Body of pancreas (tissue), 4 donors: ENCODE data around the gene KHNYN. TPM values are rescaled to one million over a fixed set of nuclear protein-coding genes. Genes with fewer than 3 reads are reported as not detected.

Experiments
- ATAC-seq: fragments of 150-250 bp; one replicate; pipeline ENCODE4 v1.9.1; 2016
- DNase-seq, 4 donors: peaks; one replicate each; pipeline ENCODE4 v3.0.0-alpha.2; 2019
- H3K27ac ChIP-seq, 4 donors: fragments of 200-600 bp; sonication (generic); 1 replicate in 3 of 4; 2 replicates in 1 of 4; pipeline versions ENCODE4 v1.5.1 to v1.6.1; 2016 to 2019; ENCODE audit warnings: mild to moderate bottlenecking in 1 of 4, mixed read lengths in 1 of 4, moderate library complexity in 1 of 4
- H3K27me3 ChIP-seq, 2 donors: fragments of 200-600 bp; sonication (generic); one replicate each; pipeline ENCODE4 v1.6.0; 2016; ENCODE audit warnings: mild to moderate bottlenecking in 1 of 2
- H3K36me3 ChIP-seq, 2 donors: fragments of 200-600 bp; sonication (generic); replicated peaks in 1 of 2; 2 replicates each; pipeline ENCODE4 v1.5.1; 2016; ENCODE audit warnings: low read depth in 2 of 2; ENCODE audit not compliant: insufficient read depth in 1 of 2
- H3K4me1 ChIP-seq: fragments of 200-600 bp; sonication (generic); one replicate; pipeline ENCODE4 v1.6.0; 2016
- H3K4me3 ChIP-seq, 2 donors: fragments of 200-600 bp; sonication (generic); 1 replicate in 1 of 2; 2 replicates in 1 of 2; pipeline ENCODE4 v1.5.1; 2016 to 2019
- H3K9me3 ChIP-seq, 3 donors: fragments of 200-600 bp; sonication (generic); 1 replicate in 2 of 3; 2 replicates in 1 of 3; pipeline ENCODE4 v1.5.1; 2016
- CTCF ChIP-seq, 7 experiments: fragments of 450-650 bp in 4 of 7; fragments of 200-600 bp in 3 of 7; sonication (generic) in 3 of 7; IDR thresholded peaks; one replicate each; pipeline ENCODE4 v1.5.1; 2016 to 2019; ENCODE audit warnings: antibody characterized with exemption in 7 of 7
- POLR2A ChIP-seq, 3 donors: fragments of 450-650 bp; IDR thresholded peaks; one replicate each; pipeline ENCODE4 v1.6.1; 2016; ENCODE audit warnings: antibody characterized with exemption in 3 of 3, mild to moderate bottlenecking in 2 of 3
- WGBS, 2 donors: methylation state at CpG; one replicate each; pipeline ENCODE4 v1.1.5; 2017; 5-methylcytosine and 5-hydroxymethylcytosine counted together
- intact Hi-C: fragments of 100-400 bp; cut with DNase I; formaldehyde crosslinking; loops from one replicate; pipeline ENCODE4 v1.15.1; 2023
- total RNA-seq, 2 donors: library from RNA; depleted of rRNA; stranded (reverse); fragments of >200 nt; gene quantifications; one replicate each; pipeline ENCODE4 v1.1.0, GENCODE V29; 2016

The KHNYN gene
- total RNA-seq, 2 donors from 2014 or later, result 43.8 TPM

GRCh38 chr14:24459331-24459730, 29.6 kb downstream of the KHNYN start:
- no peak for ATAC-seq
- WGBS, 2 donors, result 77 to 95% methylated on average over 3 of the region's 3 CpGs
- DNase-seq, result no peak

GRCh38 chr14:24461336-24461735, 31.6 kb downstream of the KHNYN start:
- Histone ChIP-seq H3K4me3 (no peak overlapping the region), H3K4me1 (no peaks in the 10 kb centered on the region), H3K27ac (no peak overlapping the region), H3K9me3 (no peaks in the 10 kb centered on the region), H3K27me3 (no peaks in the 10 kb centered on the region), H3K36me3 (no peaks in the 10 kb centered on the region)
- ATAC-seq, result no peak
- intact Hi-C loops, result no loop called here
- DNase-seq, result no peak
- no peak for TF ChIP-seq CTCF (IDR thresholded peaks at IDR 0.05)
- TF ChIP-seq POLR2A (IDR thresholded peaks at IDR 0.05), result no peak

More at GRCh38 chr14:24459331-24459730, 29.6 kb downstream of the KHNYN start:
- no peaks in the 10 kb centered on the region for H3K9me3 ChIP-seq
- H3K27ac ChIP-seq, result no peak overlapping the region
- no peak for TF ChIP-seq POLR2A (IDR thresholded peaks at IDR 0.05)
- no peak for TF ChIP-seq CTCF (IDR thresholded peaks at IDR 0.05)
- no peaks in the 10 kb centered on the region for H3K4me1 ChIP-seq
- no peaks in the 10 kb centered on the region for H3K36me3 ChIP-seq
- H3K4me3 ChIP-seq, result no peak overlapping the region
- H3K27me3 ChIP-seq, result no peaks in the 10 kb centered on the region
- intact Hi-C loops, result no loop called here

GRCh38 chr14:24463017-24463883, 33.5 kb downstream of the KHNYN start:
- DNase-seq (no peak), ATAC-seq (no peak)
- intact Hi-C loops, result no loop called here
- Histone ChIP-seq H3K4me1 (no peaks in the 10 kb centered on the region), H3K36me3 (no peaks in the 10 kb centered on the region), H3K9me3 (no peaks in the 10 kb centered on the region), H3K27ac (no peak overlapping the region), H3K4me3 (no peak overlapping the region), H3K27me3 (no peaks in the 10 kb centered on the region)
- WGBS, 2 donors, result 38 to 49% methylated on average over 4 to 5 of the region's 5 CpGs
- TF ChIP-seq POLR2A (IDR thresholded peaks at IDR 0.05) (no peak), CTCF (IDR thresholded peaks at IDR 0.05) (no peak)

- no peaks in the 10 kb centered on the region for H3K4me1 ChIP-seq
- no peaks in the 10 kb centered on the region for H3K27me3 ChIP-seq
- DNase-seq (no peak), ATAC-seq (no peak)
- WGBS, 2 donors, result 67 to 72% methylated on average over 4 of the region's 4 CpGs
- TF ChIP-seq POLR2A (IDR thresholded peaks at IDR 0.05), result no peak
- H3K4me3 ChIP-seq, result no peak overlapping the region
- no peaks in the 10 kb centered on the region for H3K36me3 ChIP-seq
- no peaks in the 10 kb centered on the region for H3K9me3 ChIP-seq
- no peak overlapping the region for H3K27ac ChIP-seq
- intact Hi-C loops, result no loop called here
Measured at GRCh38 chr14:24463884-24464785, 34.4 kb downstream of the KHNYN start.

GRCh38 chr14:24465368-24465767, 35.6 kb downstream of the KHNYN start:
- 93 to 98% methylated on average over 3 of the region's 3 CpGs for WGBS, 2 donors

More at GRCh38 chr14:24465368-24465767, 35.6 kb downstream of the KHNYN start:
- H3K4me3 ChIP-seq, result no peak overlapping the region
- no peak for DNase-seq
- no peaks in the 10 kb centered on the region for H3K9me3 ChIP-seq
- intact Hi-C loops, result no loop called here
- H3K27me3 ChIP-seq, result no peaks in the 10 kb centered on the region
- no peaks in the 10 kb centered on the region for H3K36me3 ChIP-seq
- ATAC-seq, result no peak
- TF ChIP-seq CTCF (IDR thresholded peaks at IDR 0.05) (no peak), POLR2A (IDR thresholded peaks at IDR 0.05) (no peak)
- no peak overlapping the region for H3K27ac ChIP-seq
- H3K4me1 ChIP-seq, result no peaks in the 10 kb centered on the region
